SK-N-SH (cell line): ENCODE data around the gene TUBGCP3.

Source experiments
- CHD2 ChIP-seq: fragments of 150-350 bp; IDR thresholded peaks from 2 replicates; pipeline ENCODE4 v1.6.1; 2018; ENCODE audit warnings: low read length; ENCODE audit not compliant: partially characterized antibody
- EP300 ChIP-seq, 2 experiments: IDR thresholded peaks; 2 replicates each; pipeline versions ENCODE4 v1.4.0 to v1.6.1; 2012; ENCODE audit warnings: borderline replicate concordance in 1 of 2, low read depth in 1 of 2, low read length in 1 of 2
- GABPA ChIP-seq: IDR thresholded peaks from 2 replicates; pipeline ENCODE4 v1.4.0; 2012; ENCODE audit warnings: low read depth, mild to moderate bottlenecking
- JUND ChIP-seq: IDR thresholded peaks from 2 replicates; pipeline ENCODE4 v1.4.0; 2012
- NRF1 ChIP-seq: IDR thresholded peaks from 2 replicates; pipeline ENCODE4 v1.6.1; 2012; ENCODE audit warnings: low read depth, mild to moderate bottlenecking, low read length
- POLR2AphosphoS5 ChIP-seq: IDR thresholded peaks from 2 replicates; pipeline ENCODE4 v1.6.1; 2012; ENCODE audit warnings: low read depth, low read length
- RCOR1 ChIP-seq: fragments of 150-350 bp; IDR thresholded peaks from 2 replicates; pipeline ENCODE4 v1.6.1; 2017; ENCODE audit warnings: antibody characterized with exemption, low read length
- RFX5 ChIP-seq: IDR thresholded peaks from 2 replicates; pipeline ENCODE4 v1.6.1; 2012; ENCODE audit warnings: mild to moderate bottlenecking, improper control_type of control experiment, low read length
- TAF1 ChIP-seq: IDR thresholded peaks from 2 replicates; pipeline ENCODE4 v1.6.1; 2012; ENCODE audit warnings: low read depth, mild to moderate bottlenecking, low read length, moderate library complexity, borderline replicate concordance
- YY1 ChIP-seq: IDR thresholded peaks from 2 replicates; pipeline ENCODE4 v1.4.0; 2012; ENCODE audit warnings: low read depth, mild to moderate bottlenecking
- TF ChIP-seq, protein P1 (sequence below): IDR thresholded peaks from 2 replicates; pipeline ENCODE4 v1.6.1; 2012; ENCODE audit warnings: mild to moderate bottlenecking, low read depth, low read length, moderate library complexity
- TF ChIP-seq, protein P2 (sequence below): fragments of 200-600 bp; sonication (generic); IDR thresholded peaks from 2 replicates; pipeline ENCODE4 v1.6.1; 2017; ENCODE audit warnings: antibody characterized with exemption, mild to moderate bottlenecking, moderate library complexity
- TF ChIP-seq, protein P3 (sequence below): fragments of 150-350 bp; IDR thresholded peaks from 2 replicates; pipeline ENCODE4 v1.6.1; 2017; ENCODE audit warnings: antibody characterized with exemption, low read length, low read depth, borderline replicate concordance

DNA sequence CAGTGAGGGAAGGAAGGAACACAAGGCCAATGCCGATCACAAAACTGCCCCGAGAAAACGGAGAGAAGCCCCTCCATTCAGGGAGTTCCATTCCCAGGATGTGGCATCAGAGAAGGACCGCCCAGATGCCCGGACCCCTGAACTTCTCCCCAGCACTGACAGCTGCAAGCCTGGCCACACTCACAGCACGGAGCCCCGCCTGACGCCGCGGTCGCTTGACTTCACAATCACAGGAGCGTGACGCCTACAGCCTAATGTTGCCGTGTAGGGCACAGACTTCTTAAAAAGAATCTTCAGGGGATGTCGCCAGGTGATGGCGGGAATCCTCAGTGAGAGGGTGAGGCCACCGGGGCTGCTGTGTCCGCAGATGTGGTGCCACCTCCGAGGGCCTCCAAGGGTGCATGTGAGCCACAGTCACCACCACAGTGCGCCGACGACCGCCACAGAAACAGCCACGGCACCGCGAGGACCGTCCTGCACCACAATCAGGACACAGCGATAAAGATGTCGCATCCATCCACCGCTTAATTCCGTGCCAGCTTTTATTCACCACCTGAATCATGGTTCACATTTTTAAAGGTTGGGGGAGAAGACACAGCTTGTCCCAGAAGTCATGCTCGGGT, 134.6 kb downstream of the TUBGCP3 start:
- TF ChIP-seq GABPA, result no peak
- no peak for TF ChIP-seq EP300 (IDR thresholded peaks at IDR 0.05; ENCODE audit: borderline replicate concordance in 1 of 2, low read depth in 1 of 2, low read length in 1 of 2)
- TF ChIP-seq, protein P1, sequence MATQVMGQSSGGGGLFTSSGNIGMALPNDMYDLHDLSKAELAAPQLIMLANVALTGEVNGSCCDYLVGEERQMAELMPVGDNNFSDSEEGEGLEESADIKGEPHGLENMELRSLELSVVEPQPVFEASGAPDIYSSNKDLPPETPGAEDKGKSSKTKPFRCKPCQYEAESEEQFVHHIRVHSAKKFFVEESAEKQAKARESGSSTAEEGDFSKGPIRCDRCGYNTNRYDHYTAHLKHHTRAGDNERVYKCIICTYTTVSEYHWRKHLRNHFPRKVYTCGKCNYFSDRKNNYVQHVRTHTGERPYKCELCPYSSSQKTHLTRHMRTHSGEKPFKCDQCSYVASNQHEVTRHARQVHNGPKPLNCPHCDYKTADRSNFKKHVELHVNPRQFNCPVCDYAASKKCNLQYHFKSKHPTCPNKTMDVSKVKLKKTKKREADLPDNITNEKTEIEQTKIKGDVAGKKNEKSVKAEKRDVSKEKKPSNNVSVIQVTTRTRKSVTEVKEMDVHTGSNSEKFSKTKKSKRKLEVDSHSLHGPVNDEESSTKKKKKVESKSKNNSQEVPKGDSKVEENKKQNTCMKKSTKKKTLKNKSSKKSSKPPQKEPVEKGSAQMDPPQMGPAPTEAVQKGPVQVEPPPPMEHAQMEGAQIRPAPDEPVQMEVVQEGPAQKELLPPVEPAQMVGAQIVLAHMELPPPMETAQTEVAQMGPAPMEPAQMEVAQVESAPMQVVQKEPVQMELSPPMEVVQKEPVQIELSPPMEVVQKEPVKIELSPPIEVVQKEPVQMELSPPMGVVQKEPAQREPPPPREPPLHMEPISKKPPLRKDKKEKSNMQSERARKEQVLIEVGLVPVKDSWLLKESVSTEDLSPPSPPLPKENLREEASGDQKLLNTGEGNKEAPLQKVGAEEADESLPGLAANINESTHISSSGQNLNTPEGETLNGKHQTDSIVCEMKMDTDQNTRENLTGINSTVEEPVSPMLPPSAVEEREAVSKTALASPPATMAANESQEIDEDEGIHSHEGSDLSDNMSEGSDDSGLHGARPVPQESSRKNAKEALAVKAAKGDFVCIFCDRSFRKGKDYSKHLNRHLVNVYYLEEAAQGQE, result no peak
- TF ChIP-seq RCOR1, result no peak
- TF ChIP-seq, protein P2, sequence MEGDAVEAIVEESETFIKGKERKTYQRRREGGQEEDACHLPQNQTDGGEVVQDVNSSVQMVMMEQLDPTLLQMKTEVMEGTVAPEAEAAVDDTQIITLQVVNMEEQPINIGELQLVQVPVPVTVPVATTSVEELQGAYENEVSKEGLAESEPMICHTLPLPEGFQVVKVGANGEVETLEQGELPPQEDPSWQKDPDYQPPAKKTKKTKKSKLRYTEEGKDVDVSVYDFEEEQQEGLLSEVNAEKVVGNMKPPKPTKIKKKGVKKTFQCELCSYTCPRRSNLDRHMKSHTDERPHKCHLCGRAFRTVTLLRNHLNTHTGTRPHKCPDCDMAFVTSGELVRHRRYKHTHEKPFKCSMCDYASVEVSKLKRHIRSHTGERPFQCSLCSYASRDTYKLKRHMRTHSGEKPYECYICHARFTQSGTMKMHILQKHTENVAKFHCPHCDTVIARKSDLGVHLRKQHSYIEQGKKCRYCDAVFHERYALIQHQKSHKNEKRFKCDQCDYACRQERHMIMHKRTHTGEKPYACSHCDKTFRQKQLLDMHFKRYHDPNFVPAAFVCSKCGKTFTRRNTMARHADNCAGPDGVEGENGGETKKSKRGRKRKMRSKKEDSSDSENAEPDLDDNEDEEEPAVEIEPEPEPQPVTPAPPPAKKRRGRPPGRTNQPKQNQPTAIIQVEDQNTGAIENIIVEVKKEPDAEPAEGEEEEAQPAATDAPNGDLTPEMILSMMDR, result no peak
- TF ChIP-seq NRF1, result no peak
- TF ChIP-seq RFX5, result no peak
- TF ChIP-seq, protein P3, sequence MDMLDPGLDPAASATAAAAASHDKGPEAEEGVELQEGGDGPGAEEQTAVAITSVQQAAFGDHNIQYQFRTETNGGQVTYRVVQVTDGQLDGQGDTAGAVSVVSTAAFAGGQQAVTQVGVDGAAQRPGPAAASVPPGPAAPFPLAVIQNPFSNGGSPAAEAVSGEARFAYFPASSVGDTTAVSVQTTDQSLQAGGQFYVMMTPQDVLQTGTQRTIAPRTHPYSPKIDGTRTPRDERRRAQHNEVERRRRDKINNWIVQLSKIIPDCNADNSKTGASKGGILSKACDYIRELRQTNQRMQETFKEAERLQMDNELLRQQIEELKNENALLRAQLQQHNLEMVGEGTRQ, result no peak
- TF ChIP-seq CHD2, result no peak
- TF ChIP-seq TAF1, result no peak
- TF ChIP-seq JUND, result no peak
- no peak for TF ChIP-seq YY1
- TF ChIP-seq POLR2AphosphoS5, result no peak
